Stimulated activated CD8-positive, alpha-beta memory T cell treated with anti-CD3 and anti-CD28 coated beads, Interleukin-4, amount 100 ng/mL, for 4 hours (primary cell): ENCODE results near the gene COLEC11.
"Not testable (repeated sequence)": the region's sequence is repeated elsewhere in the genome, so short reads cannot be mapped to it uniquely, and the experiment has no call there.

Experiments
- DNase-seq, 2 donors: peaks; one replicate each; pipeline ENCODE4 v3.0.0-alpha.2; 2020; ENCODE audit warnings: low read depth in 2 of 2, low spot score in 1 of 2

The COLEC11 gene

GRCh38 chr2:3604991-3605961 is 10.4 kb downstream of the COLEC11 start:
- DNase-seq = no peak

GRCh38 chr2:3606028-3606369 is 11.1 kb downstream of the COLEC11 start:
- no peak for DNase-seq

GRCh38 chr2:3606370-3607201 is 11.7 kb downstream of the COLEC11 start:
- DNase-seq = no peak

GRCh38 chr2:3608373-3609278 is 13.7 kb downstream of the COLEC11 start:
- no peak for DNase-seq

- not testable (repeated sequence) for DNase-seq
Measured at GRCh38 chr2:3609279-3609673, 14.4 kb downstream of the COLEC11 start.

GRCh38 chr2:3610415-3610814 is 15.5 kb downstream of the COLEC11 start:
- DNase-seq = no peak

GRCh38 chr2:3610881-3611505 is 16.1 kb downstream of the COLEC11 start:
- no peak for DNase-seq

GRCh38 chr2:3611589-3611988 is 16.7 kb downstream of the COLEC11 start:
- no peak for DNase-seq

GRCh38 chr2:3612639-3613523 is 18.0 kb downstream of the COLEC11 start:
- DNase-seq = no peak

GRCh38 chr2:3613524-3613905 is 18.6 kb downstream of the COLEC11 start:
- no peak for DNase-seq

- not testable (repeated sequence) for DNase-seq
Measured at GRCh38 chr2:3614743-3615142, 19.8 kb downstream of the COLEC11 start.

- not testable (repeated sequence) for DNase-seq
Measured at GRCh38 chr2:3615541-3616200, 20.8 kb downstream of the COLEC11 start.

GRCh38 chr2:3616435-3617197 is 21.7 kb downstream of the COLEC11 start:
- DNase-seq = not testable (repeated sequence)

GRCh38 chr2:3617198-3617890 is 22.4 kb downstream of the COLEC11 start:
- DNase-seq = no peak

GRCh38 chr2:3618367-3618766 is 23.5 kb downstream of the COLEC11 start:
- DNase-seq = no peak

- DNase-seq = no peak
Measured at GRCh38 chr2:3619033-3619432, 24.1 kb downstream of the COLEC11 start.

GRCh38 chr2:3619661-3620060 is 24.7 kb downstream of the COLEC11 start:
- DNase-seq = not testable (repeated sequence)

- no peak for DNase-seq
Measured at GRCh38 chr2:3620834-3621233, 25.9 kb downstream of the COLEC11 start.
